ENCODE data around the gene DLG2.

The DLG2 gene

GRCh38 chr11:84721561-84721961 lies 905.6 kb downstream of the DLG2 start:
- TF ChIP-seq SIN3A (IDR thresholded peaks at IDR 0.05; ENCODE audit: borderline replicate concordance, insufficient read depth, low read length) (no peak), TAF1 (IDR thresholded peaks at IDR 0.05; ENCODE audit: borderline replicate concordance, insufficient read depth, low read length) (no peak), REST (IDR thresholded peaks at IDR 0.05; ENCODE audit: insufficient read depth in 1 of 2, low read depth in 2 of 2, low read length in 2 of 2) (no peak), POLR2AphosphoS5 (IDR thresholded peaks at IDR 0.05; ENCODE audit: low read depth, low read length) (no peak), FOXP2 (optimal IDR thresholded peaks at IDR 0.05; ENCODE audit: borderline replicate concordance, extremely low read depth, extremely low read length, insufficient read depth) (no peak)

GRCh38 chr11:84720706-84721402 lies 906.3 kb downstream of the DLG2 start:
- no peak for TF ChIP-seq REST (IDR thresholded peaks at IDR 0.05; ENCODE audit: insufficient read depth in 1 of 2, low read depth in 2 of 2, low read length in 2 of 2)
- TF ChIP-seq TAF1 (IDR thresholded peaks at IDR 0.05; ENCODE audit: borderline replicate concordance, insufficient read depth, low read length) = no peak
- TF ChIP-seq FOXP2 (optimal IDR thresholded peaks at IDR 0.05; ENCODE audit: borderline replicate concordance, extremely low read depth, extremely low read length, insufficient read depth) = no peak
- no peak for TF ChIP-seq SIN3A (IDR thresholded peaks at IDR 0.05; ENCODE audit: borderline replicate concordance, insufficient read depth, low read length)
- no peak for TF ChIP-seq POLR2AphosphoS5 (IDR thresholded peaks at IDR 0.05; ENCODE audit: low read depth, low read length)

GRCh38 chr11:84719935-84720577 lies 907.1 kb downstream of the DLG2 start:
- TF ChIP-seq FOXP2 (optimal IDR thresholded peaks at IDR 0.05; ENCODE audit: borderline replicate concordance, extremely low read depth, extremely low read length, insufficient read depth) = no peak
- TF ChIP-seq POLR2AphosphoS5 (IDR thresholded peaks at IDR 0.05; ENCODE audit: low read depth, low read length) = no peak
- TF ChIP-seq TAF1 (IDR thresholded peaks at IDR 0.05; ENCODE audit: borderline replicate concordance, insufficient read depth, low read length) = no peak
- no peak for TF ChIP-seq SIN3A (IDR thresholded peaks at IDR 0.05; ENCODE audit: borderline replicate concordance, insufficient read depth, low read length)
- no peak for TF ChIP-seq REST (IDR thresholded peaks at IDR 0.05; ENCODE audit: insufficient read depth in 1 of 2, low read depth in 2 of 2, low read length in 2 of 2)

DNA sequence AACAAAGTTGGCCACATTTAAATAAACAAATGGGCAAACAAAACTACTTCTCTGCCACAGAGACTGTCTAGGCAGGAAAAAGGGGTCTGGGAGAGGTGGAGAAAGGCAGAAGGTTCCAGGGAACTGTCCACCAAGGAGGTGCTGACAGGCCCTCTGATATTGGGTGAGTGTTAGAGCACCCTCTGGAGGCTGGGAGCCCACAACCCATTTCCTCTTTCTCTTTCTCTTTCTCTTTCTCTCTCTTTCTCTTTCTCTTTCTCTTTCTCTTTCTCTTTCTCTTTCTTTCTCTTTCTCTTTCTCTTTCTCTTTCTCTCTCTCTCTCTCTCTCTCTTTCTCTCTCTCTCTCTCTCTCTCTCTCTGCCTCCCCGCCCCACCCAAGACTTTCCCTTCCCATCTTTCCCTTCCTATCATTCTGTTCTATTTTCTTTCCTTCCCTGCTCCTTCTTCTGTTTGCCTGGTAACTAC lies 912.8 kb downstream of the DLG2 start:
- TF ChIP-seq SIN3A (IDR thresholded peaks at IDR 0.05; ENCODE audit: borderline replicate concordance, insufficient read depth, low read length) = peak; percentile 75; the same call in 1 of the 2 replicates
- peak; percentile 92 to 100 for TF ChIP-seq REST (IDR thresholded peaks at IDR 0.05; ENCODE audit: insufficient read depth in 1 of 2, low read depth in 2 of 2, low read length in 2 of 2)
- no peak for TF ChIP-seq POLR2AphosphoS5 (IDR thresholded peaks at IDR 0.05; ENCODE audit: low read depth, low read length)
